DMS53 treated with DMSO at 0.1 percent for 48 hours (cell line): ENCODE measurements around the gene RNF135.
"Not testable (repeated sequence)": the region's sequence is repeated elsewhere in the genome, so short reads cannot be mapped to it uniquely, and the experiment has no call there.

ENCODE experiments used
- DNase-seq: peaks from one replicate; lab custom pipeline; 2025; ENCODE audit not compliant: unreplicated experiment; lab: John Stamatoyannopoulos, UW

The RNF135 gene

GRCh38 chr17:30970831-30971567, at the start of gene RNF135:
Gene RNF135, plus strand, starts transcription at chr17:30971039. Its CDS starts 35 bp downstream, at chr17:30971074.
- DNase-seq: peak; percentile 41

GRCh38 chr17:30921544-30922196, 49.2 kb upstream of the RNF135 start, which contains the start of gene ADAP2:
Gene ADAP2, plus strand, starts transcription at chr17:30921945. Its CDS starts 70 bp downstream, at chr17:30922015.
- peak; percentile 18 for DNase-seq

GRCh38 chr17:30922235-30923030, 48.4 kb upstream of the RNF135 start:
- no peak for DNase-seq

- no peak for DNase-seq
These were observed 46.5 kb upstream of the RNF135 start for GRCh38 chr17:30924341-30924740.

- DNase-seq: no peak
These were observed 44.3 kb upstream of the RNF135 start for GRCh38 chr17:30926516-30926915.

GRCh38 chr17:30927756-30928155, 43.1 kb upstream of the RNF135 start:
- no peak for DNase-seq

- no peak for DNase-seq
These were observed 42.3 kb upstream of the RNF135 start for GRCh38 chr17:30928584-30928983.

GRCh38 chr17:30929081-30929633, 41.7 kb upstream of the RNF135 start:
- no peak for DNase-seq

- DNase-seq: not testable (repeated sequence)
These were observed 41.0 kb upstream of the RNF135 start for GRCh38 chr17:30929861-30930260.

GRCh38 chr17:30930495-30930894, 40.3 kb upstream of the RNF135 start:
- no peak for DNase-seq

- not testable (repeated sequence) for DNase-seq
These were observed 39.3 kb upstream of the RNF135 start for GRCh38 chr17:30931582-30931981.

GRCh38 chr17:30933966-30934365, 36.9 kb upstream of the RNF135 start:
- DNase-seq: no peak

- DNase-seq: no peak
These were observed 31.7 kb upstream of the RNF135 start for GRCh38 chr17:30939051-30939689.

GRCh38 chr17:30942308-30943079, 28.3 kb upstream of the RNF135 start:
- no peak for DNase-seq

GRCh38 chr17:30947796-30948195, 23.0 kb upstream of the RNF135 start:
- DNase-seq: no peak

GRCh38 chr17:30950189-30950588, 20.6 kb upstream of the RNF135 start:
- DNase-seq: no peak

GRCh38 chr17:30950669-30951399, 20.0 kb upstream of the RNF135 start:
- DNase-seq: peak; percentile 84

- DNase-seq: no peak
These were observed 18.0 kb upstream of the RNF135 start for GRCh38 chr17:30952638-30953393.
